Stimulated activated CD8-positive, alpha-beta memory T cell treated with anti-CD3 and anti-CD28 coated beads, Interleukin-15, amount 100 ng/mL, for 24 hours (primary cell): ENCODE measurements around the gene SNAI1.
"Not testable (repeated sequence)": the region's sequence is repeated elsewhere in the genome, so short reads cannot be mapped to it uniquely, and the experiment has no call there.

ENCODE experiments used
- DNase-seq: peaks from one replicate; pipeline ENCODE4 v3.0.0-alpha.2; 2020; ENCODE audit warnings: low read depth

The SNAI1 gene

DNA sequence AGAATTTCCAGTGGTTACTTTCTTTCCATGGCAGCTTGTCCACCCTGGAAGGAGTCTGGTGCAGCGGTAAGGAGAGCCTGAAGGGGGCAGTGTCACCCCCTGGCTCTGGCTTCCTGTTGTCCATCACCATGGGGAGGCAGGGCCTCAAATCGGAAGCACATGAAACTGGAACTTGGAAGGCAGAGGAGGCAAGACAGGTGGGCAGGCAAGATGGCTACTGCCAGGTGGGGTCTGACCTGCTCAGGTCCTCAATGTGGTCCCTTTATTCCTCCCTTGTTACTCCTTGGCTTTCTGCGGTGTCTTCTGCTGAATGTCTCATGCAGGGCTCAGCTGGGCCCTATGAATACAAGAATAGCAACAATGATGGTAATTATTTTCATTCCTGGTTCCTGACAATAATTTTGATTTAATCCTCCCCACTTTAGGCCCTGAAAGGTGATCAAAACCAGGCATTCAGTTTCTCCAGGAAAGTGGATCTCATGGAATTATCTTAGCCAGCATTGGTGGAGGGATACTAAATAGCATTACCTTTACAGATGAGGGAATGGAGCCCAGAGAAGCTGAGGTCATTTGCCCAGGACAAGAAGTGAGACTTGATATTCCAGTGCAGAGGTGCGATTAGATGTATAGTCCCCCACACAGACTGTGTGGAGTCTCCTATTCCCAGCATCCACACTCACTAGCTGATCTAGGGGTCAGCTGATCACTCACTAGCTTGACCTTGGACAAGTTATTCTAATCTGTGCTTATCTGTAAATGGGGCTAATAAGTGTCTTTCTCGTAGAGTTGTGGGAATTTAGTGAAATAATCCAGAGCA is 17.6 kb upstream of the SNAI1 start:
- no peak for DNase-seq

DNA sequence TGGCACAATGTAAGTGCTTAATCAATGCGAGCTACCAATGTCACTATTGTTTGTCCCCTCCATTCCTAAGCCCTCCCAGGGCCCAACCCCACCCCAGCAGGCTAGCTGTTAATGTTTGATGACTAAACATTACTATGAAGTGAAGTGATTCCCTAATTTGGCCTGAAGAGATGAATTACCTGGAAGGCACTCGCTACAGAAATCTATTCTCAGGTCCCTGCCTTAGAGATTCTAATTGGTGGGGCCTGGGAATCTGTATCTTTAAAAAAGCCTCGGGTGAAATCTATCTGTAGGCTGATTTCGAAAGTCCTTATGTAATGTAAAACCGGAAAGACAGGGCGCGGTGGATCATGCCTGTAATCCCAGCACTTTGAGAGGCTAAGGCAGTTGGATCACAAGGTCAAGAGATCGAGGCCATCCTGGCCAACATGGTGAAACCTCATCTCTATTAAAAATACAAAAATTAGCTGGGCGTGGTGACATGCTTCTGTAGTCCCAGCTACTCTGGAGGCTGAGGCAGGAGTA is 16.9 kb upstream of the SNAI1 start:
- DNase-seq = no peak

- DNase-seq = no peak
These were observed 15.9 kb upstream of the SNAI1 start for GRCh38 chr20:49966861-49967260.

GRCh38 chr20:49969234-49969633 is 13.5 kb upstream of the SNAI1 start:
- DNase-seq = no peak

- DNase-seq = no peak
These were observed 12.8 kb upstream of the SNAI1 start for GRCh38 chr20:49969946-49970345.

DNA sequence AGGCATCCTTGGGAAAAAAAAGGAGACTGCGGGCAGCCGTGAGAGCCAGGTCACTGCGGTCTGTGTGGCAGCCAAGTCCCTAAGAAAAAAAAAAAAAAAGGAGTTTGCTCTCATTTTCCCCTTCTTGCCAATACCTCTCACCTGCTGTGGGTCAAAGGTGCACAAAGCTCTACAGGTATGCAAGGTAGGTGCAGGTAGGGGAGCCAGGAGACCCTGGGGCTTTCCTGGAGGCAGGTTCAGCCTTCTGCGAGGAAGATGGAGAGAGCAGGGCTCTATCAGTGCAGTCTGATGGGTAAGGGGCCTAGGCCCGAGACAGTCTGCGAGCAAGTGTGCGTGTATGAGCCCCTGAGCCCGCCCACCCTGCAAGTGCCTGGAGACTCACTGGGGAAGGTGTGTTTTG is 12.3 kb upstream of the SNAI1 start:
- DNase-seq = no peak

DNA sequence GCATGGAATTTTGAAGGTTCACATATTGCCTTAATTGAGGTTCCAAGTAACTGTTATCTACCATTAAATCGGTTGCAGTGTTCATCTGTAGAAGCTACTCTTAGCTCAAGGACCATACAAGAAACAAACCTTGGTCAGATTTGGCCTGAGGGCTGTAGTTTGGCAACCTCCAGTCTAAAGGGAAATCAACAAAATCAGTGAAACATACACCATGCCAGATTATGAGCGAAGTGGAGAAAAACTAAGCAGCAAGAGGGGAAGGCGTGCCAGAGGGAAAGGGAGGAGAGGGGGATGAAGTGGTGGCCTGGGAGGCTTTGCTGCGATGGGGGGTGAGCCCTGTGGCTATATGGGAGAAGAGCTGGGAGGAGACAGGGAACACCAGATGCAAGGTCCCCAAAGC is 8.8 kb upstream of the SNAI1 start:
- no peak for DNase-seq

- DNase-seq = no peak
These were observed 6.2 kb upstream of the SNAI1 start for GRCh38 chr20:49976542-49976941.

DNA sequence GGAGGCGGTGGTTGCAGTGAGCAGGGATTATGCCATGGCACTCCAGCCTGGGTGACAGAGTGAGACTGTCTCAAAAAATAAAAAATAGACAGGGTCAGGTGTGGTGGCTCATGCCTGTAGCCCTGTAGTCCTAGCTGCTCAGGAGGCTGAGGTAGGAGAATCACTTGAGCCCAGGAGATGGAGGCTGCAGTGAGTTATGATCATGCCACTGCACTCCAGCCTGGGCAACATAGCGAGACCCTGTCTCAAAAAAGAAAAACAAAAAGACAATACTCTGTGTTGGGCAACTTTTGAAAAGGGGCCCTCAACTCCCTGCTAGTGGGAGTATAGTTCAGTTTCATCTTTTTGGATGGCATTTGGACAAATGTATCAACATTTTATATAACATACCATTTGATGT is 5.0 kb upstream of the SNAI1 start:
- not testable (repeated sequence) for DNase-seq

- no peak for DNase-seq
These were observed 4.1 kb upstream of the SNAI1 start for GRCh38 chr20:49978685-49979029.

DNA sequence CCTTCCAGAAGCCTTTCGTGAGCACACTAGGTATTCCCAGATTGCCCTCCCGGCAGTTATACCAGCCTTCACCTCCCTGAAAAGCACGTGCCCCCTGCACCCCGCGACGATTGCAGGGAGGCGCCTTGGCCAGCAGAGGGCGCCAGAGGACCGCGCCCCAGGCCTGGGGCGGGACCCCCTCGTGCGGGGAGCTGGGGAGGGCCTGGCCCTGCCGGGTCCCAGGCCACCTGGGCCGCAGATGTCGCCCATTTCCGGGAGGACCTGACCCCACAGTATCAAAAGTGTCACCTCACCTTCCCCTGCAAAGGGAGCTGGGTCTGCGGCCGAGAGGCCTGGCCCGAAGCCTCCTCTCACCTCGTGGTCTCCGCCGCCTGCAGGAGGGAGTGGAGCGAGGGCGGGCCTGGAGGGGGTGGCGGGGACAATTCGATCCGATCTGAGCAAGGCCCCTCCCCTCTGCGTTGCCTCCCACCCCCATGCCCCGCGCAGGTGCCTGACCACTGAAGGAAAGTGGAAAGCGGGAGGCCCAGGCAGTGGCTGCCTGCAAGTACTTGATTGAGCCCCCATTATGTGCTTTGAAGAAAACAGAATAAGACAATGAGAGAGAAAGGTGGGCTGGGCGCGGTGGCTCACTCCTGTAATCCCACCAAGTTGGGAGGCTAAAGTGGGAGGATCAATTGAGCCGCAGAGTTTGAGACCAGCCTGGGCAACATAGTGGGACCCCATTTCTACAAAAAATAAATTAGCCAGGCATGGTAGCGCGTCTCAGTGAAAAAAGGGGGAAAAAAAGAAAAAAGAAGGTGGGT is 3.5 kb upstream of the SNAI1 start:
- DNase-seq = peak; percentile 63

DNA sequence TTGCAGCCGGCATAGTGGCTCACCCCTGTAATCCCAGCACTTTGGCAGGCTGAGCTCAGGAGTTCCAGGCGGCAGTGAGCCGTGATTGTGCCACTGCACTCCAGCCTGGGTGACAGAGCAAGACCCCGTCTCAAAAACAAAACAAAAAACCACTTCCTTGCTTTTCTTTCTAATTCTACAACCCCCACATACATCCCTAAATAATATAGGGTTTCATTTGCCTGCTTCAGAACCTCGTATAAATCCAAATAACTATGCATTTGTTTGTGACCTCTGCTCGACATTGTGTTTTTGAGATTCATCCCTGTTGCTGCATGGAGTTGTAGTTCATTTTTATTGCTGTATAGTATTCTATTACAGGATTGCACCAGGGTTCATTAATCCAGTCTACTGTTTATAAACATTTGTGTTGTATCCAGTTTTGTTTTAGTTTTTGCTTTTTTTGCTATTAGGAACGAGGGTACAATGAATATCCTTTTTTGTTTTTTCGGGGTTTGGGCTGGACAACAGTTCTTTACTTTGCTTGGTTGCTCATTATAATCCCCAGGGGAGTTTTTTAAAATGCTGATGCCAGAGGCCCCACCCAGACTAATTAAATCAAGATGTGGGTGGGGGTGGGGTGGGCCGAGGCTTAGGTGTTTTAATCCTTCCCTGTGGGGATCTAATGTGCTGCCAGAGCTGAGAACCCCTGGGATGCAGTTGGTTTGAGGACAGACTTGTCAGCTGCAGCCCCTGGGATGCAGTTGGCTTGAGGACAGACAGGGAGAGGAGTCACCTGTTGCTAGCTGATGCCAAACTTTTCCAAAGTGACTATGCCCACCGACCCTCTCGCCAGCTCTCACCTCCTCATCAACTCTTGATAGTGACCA is 2.4 kb upstream of the SNAI1 start:
- no peak for DNase-seq

GRCh38 chr20:49981218-49982071 is 1.3 kb upstream of the SNAI1 start:
- no peak for DNase-seq

GRCh38 chr20:49982072-49982345 is 771 bp upstream of the SNAI1 start:
- DNase-seq = no peak

DNA sequence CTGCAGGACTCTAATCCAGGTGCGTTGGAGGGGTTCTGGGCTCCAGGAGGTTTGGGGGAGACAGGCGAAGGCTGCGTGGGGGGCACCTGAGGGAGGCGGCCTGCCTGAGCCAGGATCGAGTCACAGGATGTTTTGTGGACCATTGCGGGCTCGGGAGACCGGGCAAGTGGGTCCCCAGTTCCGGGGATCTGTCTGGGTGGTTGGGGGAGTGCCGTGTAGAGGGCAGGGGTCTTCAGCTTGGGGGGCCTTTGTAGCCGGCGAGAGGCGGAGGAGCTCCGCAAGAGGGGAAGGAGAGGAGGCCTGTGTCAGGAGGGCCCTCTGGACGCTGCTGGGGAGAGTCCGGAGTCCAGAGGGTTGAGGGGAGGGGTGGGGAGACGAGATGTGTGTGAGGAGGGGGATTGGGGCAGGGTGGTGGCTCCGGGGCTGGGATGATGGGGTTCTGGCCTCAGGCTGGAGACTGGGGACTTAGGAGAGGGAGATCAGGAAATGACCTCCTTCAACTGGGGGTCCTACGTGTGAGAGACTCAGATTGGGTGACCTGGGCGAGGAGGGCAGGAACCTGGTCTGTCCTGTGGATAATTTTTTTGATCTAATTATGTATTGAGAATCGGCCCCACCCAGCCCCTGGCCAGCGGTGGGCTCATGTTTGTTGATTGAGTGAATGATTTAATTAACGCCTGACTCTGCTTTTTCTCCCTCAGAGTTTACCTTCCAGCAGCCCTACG is 505 bp downstream of the SNAI1 start:
- no peak for DNase-seq

GRCh38 chr20:49983848-49984408 is 1.1 kb downstream of the SNAI1 start:
- DNase-seq = no peak

GRCh38 chr20:49984426-49985153 is 1.8 kb downstream of the SNAI1 start:
- no peak for DNase-seq

- DNase-seq = no peak
These were observed 2.4 kb downstream of the SNAI1 start for GRCh38 chr20:49985157-49985556.

GRCh38 chr20:49985617-49986016 is 2.8 kb downstream of the SNAI1 start:
- no peak for DNase-seq

DNA sequence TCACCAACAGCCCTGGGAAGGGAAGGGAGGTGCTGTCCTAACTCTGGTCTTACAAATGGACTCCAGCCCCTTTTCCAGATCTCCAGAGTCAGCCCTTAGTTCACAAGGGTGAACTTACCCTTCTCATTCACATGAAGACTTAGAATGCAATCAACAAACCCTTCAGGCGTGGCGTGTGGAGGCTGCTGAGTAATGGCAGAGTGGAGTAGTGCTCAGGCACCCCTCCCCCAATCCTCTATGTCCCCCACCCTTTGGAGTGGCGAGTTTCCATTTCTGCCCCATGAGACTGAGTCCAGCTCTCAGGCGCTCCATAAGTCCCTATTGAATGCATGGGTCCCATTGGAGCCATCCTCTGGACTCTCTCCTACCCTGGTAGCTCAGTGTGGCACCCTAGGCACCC is 3.3 kb downstream of the SNAI1 start:
- DNase-seq = no peak
